ENCODE results near the gene C4B.

The C4B gene

DNA sequence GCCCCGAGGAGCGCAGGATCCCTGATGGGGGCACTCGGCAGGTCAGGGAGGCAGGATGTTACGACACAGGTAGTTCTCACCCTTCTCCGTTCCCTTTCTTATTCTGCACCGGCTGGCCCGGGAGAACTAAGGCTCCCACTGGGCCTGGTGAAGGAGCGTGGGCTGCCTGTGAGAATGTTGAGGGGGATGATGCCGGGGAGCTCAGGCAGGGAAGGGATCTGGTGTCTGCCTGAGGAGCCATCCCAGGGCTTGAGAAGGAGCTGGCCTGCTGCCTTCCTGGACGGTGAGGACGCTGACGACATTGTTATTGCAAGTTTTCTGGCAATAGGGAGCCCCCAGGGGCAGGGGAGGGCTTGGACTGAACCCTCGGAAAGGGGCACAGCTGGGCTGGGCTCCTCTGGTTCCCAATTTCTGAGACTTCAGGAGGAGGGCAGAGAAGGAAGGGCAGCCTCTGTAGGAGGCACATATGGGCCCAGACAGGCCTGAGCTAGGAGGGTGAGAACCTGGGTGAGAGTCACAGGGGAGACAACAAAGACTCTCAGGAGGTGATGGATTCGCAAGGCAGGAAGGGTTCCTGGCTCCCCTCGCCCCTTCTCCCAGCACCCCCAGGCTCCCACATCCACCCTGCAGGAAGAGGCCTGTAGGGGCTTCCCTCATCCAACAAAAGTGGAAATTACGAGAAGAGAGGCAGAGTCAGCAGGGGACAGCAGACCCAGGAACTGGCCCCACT, 56.4 kb downstream of the C4B start:
- in situ Hi-C loops (cut with MboI; ENCODE audit: low pct_unique_long_range_greater_than_20kb, low sequenced_read_pairs), result no loop called here

GRCh38 chr6:32073101-32073500, 58.5 kb downstream of the C4B start:
- no peak for DNase-seq
- in situ Hi-C loops (cut with MboI; ENCODE audit: low pct_unique_long_range_greater_than_20kb, low sequenced_read_pairs), result no loop called here

More for the DNA sequence above, 56.4 kb downstream of the C4B start:
- no peak for DNase-seq

DNA sequence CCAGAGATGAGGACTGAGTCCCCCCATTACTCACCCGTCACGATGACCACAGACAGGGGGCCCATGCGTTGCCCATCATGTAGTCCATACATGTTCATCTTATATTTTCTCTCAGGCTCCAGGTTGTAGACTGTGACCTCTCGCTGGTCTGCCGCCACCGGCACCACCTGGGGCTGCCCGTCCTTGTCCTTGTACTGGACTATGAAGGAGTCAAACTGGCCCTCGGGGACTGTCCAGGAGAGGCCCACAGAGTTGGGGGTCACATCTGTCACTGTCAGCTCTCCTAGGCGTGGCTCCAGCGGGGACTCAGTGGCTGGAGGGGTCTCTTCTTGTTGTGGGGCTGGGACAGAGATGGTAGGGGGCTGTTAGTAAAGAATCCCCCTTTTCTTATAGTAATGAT, 59.0 kb downstream of the C4B start:
- no peak for DNase-seq
- in situ Hi-C loops (cut with MboI; ENCODE audit: low pct_unique_long_range_greater_than_20kb, low sequenced_read_pairs), result no loop called here

- DNase-seq, result no peak
- in situ Hi-C loops (cut with MboI; ENCODE audit: low pct_unique_long_range_greater_than_20kb, low sequenced_read_pairs), result no loop called here
Observed at GRCh38 chr6:32074996-32075532, 60.5 kb downstream of the C4B start.

- DNase-seq, result no peak
- in situ Hi-C loops (cut with MboI; ENCODE audit: low pct_unique_long_range_greater_than_20kb, low sequenced_read_pairs), result no loop called here
Observed at GRCh38 chr6:32075781-32076180, 61.2 kb downstream of the C4B start.

DNA sequence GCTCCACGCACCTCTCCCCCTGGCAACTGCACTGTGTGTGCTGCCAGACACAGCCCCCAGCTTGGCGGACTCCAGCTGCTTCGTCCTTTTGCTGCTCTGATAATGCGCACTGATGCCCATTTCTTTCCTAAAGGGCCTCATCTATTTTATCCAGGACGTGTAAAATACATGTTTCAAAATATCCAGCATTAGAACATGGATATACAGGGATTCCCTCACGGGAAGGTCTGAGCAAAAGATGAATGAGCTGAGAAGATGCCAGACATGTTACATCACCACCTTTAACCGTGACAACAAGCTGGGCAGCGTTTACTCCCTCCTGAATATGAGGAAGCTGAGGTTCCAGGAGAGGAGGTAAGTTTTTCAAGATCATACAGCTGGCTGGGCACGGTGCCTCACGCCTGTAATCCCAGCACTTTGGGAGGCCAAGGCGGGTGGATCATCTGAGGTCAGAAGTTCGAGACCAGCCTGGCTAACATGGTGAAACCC, 61.8 kb downstream of the C4B start:
- in situ Hi-C loops (cut with MboI; ENCODE audit: low pct_unique_long_range_greater_than_20kb, low sequenced_read_pairs), result no loop called here
- peak; percentile 48 for DNase-seq

GRCh38 chr6:32079566-32080290, 65.1 kb downstream of the C4B start:
- in situ Hi-C loops (cut with MboI; ENCODE audit: low pct_unique_long_range_greater_than_20kb, low sequenced_read_pairs), result no loop called here

GRCh38 chr6:32081168-32081990, 66.8 kb downstream of the C4B start:
- DNase-seq, result peak; percentile 44
- in situ Hi-C loops (cut with MboI; ENCODE audit: low pct_unique_long_range_greater_than_20kb, low sequenced_read_pairs), result no loop called here

More at GRCh38 chr6:32079566-32080290, 65.1 kb downstream of the C4B start:
- DNase-seq, result no peak

DNA sequence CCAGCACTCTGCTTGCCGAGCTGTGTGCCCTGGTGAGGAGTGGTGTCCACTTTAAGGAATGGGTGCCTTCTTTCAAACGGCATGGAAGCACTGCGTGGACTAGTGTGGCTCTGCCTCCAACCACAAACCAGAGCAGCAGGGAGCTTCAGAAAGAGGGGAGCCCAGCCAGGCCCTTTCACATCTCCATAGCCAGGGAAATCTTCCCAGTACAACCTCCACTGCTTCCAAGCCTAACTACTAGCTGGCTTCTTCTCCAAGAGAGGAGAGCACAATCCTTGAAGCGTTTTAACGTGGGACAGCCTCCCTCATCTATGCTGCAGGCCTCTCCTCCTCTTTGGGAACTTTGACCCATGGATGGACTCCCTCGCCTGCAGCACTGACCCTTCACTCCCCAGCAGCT, 67.9 kb downstream of the C4B start:
- in situ Hi-C loops (cut with MboI; ENCODE audit: low pct_unique_long_range_greater_than_20kb, low sequenced_read_pairs), result no loop called here

DNA sequence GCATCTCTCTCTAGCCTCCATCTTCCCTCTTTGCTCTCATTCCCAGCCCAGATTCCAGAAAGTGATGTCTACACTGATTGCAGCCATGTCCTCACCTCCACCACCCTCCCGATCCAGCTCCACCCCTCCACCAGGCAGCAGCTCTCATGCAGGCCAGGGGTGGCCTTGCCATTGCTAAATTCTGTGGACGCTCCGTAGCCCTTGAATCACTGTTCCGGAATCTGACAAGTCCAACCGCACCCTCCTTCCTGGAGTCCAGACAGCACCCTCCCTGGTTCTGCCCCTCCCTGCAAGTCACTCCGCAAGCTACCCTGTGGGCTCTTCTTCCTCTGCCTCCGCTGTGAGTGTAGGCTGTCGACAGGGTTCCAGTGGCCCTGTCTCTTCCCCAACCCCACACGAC, 68.3 kb downstream of the C4B start:
- DNase-seq, result no peak
- in situ Hi-C loops (cut with MboI; ENCODE audit: low pct_unique_long_range_greater_than_20kb, low sequenced_read_pairs), result no loop called here

More for the DNA sequence above, 67.9 kb downstream of the C4B start:
- DNase-seq, result no peak

- no peak for DNase-seq
- in situ Hi-C loops (cut with MboI; ENCODE audit: low pct_unique_long_range_greater_than_20kb, low sequenced_read_pairs), result no loop called here
Observed at GRCh38 chr6:32083812-32084768, 69.5 kb downstream of the C4B start.

DNA sequence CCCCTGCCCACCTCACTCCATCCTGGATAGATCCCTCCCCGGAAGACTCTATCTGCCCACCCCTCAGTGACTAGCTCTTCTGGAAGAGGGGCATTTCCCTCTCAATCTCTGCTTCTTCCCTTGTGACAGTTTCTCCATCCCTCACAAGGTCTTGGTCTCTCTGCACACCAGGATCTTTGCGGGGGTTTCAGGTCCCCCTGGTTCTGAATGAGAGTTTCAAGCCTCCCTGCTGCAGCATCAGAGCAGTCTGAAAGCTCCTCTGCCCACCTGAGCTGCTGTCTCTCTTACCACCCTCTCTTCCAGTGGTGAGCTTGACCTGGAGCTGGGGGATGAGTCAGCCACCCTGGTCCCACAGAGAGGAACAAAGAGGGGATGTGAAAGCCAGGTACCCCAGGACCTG, 70.2 kb downstream of the C4B start:
- in situ Hi-C loops (cut with MboI; ENCODE audit: low pct_unique_long_range_greater_than_20kb, low sequenced_read_pairs), result no loop called here
- DNase-seq, result no peak

Data from KBM-7 (cell line).